ENCODE results near the gene SLC1A5.

GRCh38 chr19:46825731-46826055 lies 37.3 kb upstream of the SLC1A5 start:
- TF ChIP-seq POLR2A (IDR thresholded peaks at IDR 0.05; ENCODE audit: low read depth, low read length) (no peak), POLR2AphosphoS5 (IDR thresholded peaks at IDR 0.05; ENCODE audit: low read depth, low read length) (no peak)
